GM21723 (cell line): ENCODE data around the gene ARVCF.

Experiments
- ATAC-seq: cut with Tn5 transposase; IDR thresholded peaks from one replicate; pipeline ENCODE4 v1.9.1; 2021; ENCODE audit warnings: mild to moderate bottlenecking, moderate library complexity; ENCODE audit not compliant: unreplicated experiment

ARVCF gene

DNA sequence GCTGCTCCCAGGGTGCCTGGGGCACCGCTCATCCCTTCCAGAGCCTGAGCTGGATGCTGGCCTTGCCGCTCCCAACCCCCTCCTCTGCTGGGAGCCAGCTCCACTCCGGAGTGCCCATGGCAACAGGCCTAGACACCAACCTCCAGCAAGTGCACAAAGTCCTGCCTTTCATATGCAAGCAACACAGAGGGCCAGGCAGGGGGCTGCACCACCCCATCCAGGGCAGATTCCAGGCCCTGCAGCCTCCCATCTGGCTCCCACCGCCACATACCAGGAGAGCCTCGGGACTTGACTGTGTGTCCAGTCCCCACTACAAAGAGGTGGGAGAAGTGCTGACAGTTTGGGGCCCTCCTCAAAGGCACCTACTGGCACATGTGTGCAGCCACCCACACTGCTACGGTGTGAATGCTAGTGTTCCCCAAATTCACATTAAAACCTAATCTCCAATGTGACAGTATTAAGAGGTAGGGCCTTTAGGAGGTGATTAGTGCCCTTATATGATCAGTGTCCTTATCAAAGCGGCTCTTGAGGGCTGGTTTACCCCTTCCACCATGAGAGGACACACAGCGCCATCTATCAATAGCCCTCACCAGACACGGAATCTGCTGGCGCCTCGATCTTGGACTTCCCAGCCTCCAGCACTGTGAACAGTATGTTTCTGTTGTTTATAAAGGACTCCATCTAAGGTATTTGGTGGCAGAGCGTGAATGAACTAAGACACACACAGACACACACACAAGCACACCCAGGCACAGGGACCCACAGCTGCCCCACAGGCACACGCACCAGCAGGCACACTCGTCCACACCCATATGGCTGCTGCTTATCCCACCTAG, 16.2 kb downstream of the ARVCF start:
- no peak for ATAC-seq

GRCh38 chr22:19998991-19999820, 17.4 kb downstream of the ARVCF start:
- no peak for ATAC-seq

DNA sequence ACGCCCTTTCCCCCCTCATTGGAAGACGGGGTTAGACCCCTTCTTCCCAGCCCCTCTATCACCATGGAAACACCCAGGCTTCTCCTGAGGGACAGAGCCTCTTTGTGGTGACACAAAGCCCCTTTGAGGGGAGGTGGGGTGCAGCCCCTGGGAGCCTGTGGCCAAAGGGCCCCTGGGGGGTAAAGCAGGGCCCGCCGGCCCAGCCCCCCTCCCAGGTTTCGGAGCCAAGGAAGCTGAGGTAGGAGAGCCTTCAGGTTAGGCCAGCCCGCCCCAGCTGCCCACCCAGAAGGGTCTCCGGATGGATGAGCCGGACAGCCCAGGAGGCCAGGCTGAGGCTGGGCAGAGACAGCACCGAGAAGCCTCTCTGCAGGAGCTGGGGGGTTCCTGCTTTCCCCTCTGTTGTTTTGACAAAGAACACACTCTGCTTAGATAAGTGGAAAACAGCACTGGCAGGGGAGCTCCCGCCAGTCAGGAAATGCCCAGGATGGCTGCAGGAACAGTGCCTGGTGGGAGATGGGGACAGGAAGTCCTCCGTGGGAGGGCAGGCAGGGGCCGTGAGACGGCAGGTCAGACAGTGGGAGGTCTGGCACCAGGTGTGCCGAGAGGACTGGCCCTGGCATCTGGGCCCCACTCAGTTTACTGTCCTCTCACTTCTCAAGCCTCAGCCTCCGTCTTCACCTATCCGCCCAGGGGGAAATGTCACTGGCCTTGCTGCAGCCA, 18.2 kb downstream of the ARVCF start:
- ATAC-seq, result no peak

- no peak for ATAC-seq
These were observed 18.9 kb downstream of the ARVCF start for GRCh38 chr22:19997561-19998231.

- ATAC-seq, result no peak
These were observed 19.8 kb downstream of the ARVCF start for GRCh38 chr22:19996694-19997384.

DNA sequence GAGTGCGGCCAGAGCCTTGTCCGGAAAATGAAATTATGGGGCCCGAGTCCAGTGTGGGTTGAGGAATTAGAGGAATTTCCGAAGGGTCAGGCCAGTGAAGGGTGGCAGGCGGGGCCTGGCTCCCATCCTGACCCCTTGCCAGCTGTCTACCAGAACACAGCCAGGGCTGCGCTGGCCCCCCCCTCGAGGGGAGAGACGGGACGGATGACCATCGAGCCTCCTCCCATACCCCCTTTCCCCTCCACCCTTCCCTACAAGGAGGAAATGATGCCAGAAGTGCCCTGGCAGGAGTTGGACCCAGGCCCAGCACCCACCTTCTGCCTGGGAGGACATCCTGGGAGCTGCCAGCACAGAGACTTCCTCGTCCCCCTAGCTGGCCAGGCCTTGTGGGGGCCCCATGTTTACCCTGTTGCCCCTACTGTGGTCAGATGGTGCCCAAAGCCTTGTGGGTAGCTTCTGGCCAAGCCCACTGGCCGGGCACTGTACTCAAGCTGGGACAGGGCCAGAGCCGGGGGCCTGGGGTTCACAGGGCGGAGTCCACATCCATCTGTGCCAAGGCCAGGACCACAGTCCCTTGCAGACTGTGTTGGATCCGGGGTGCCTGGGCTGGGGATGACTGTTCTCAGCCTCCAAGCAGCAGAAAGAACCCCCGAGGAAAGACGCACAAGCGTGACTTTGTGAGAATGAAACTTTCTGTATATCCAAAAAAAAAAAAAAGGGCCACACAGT, 20.8 kb downstream of the ARVCF start:
- ATAC-seq, result no peak

GRCh38 chr22:19994851-19995610, 21.6 kb downstream of the ARVCF start:
- no peak for ATAC-seq

DNA sequence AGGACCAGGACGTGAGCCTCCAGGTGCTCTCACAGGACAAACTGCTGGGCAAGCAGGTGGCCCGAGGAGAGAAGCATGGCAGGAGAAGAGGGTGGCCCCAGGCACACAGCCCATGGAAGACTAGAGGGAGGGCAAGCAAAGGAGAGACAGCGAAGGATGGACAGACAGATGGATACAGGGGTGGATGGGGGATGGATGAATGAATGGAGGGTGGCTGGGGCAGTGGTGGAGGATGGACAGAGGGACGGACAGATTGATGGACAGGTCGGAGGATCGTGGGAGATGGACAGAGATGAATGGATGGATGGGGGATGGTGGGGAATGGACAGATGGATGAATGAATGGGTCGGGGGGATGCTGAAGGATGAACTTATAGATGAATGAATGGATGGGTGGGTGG, 22.7 kb downstream of the ARVCF start:
- no peak for ATAC-seq

- no peak for ATAC-seq
These were observed 23.7 kb downstream of the ARVCF start for GRCh38 chr22:19992921-19993355.

- no peak for ATAC-seq
These were observed 24.1 kb downstream of the ARVCF start for GRCh38 chr22:19992481-19992911.

GRCh38 chr22:19991645-19992451, 24.8 kb downstream of the ARVCF start:
- no peak for ATAC-seq

DNA sequence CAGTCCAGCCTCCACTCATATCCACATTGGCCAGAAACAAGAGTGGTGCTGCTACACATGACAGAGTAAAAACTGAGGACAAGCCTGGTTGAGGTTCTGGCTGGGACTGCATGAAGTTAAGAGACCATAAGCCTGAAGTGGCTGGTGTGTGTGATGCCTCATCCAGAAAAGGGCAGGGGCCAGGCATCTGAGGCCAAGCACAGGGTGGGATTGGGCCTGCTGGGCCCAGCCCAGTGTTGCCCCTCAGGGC, 25.3 kb downstream of the ARVCF start:
- ATAC-seq, result no peak

- no peak for ATAC-seq
These were observed 25.8 kb downstream of the ARVCF start for GRCh38 chr22:19990609-19991394.

GRCh38 chr22:19990188-19990587, 26.4 kb downstream of the ARVCF start:
- ATAC-seq, result no peak

GRCh38 chr22:19989725-19990067, 26.9 kb downstream of the ARVCF start:
- ATAC-seq, result no peak

- ATAC-seq, result no peak
These were observed 27.5 kb downstream of the ARVCF start for GRCh38 chr22:19988965-19989724.

- ATAC-seq, result no peak
These were observed 28.3 kb downstream of the ARVCF start for GRCh38 chr22:19988331-19988808.
